Mesodermal cell (in vitro differentiated cells): ENCODE results near the gene TRIM67.

Source experiments
- H3K27ac ChIP-seq: 2 replicates; pipeline ENCODE4 v1.7.0; 2013; ENCODE audit warnings: mild to moderate bottlenecking, low read depth, low read length, moderate library complexity; ENCODE audit not compliant: severe bottlenecking
- H3K36me3 ChIP-seq: 2 replicates; pipeline ENCODE4 v1.7.1; 2013; ENCODE audit warnings: mild to moderate bottlenecking, low read length, moderate library complexity; ENCODE audit not compliant: control insufficient read depth, insufficient read depth
- H3K4me1 ChIP-seq: one replicate; pipeline ENCODE4 v1.7.1; 2013; ENCODE audit warnings: mild to moderate bottlenecking, low read length; ENCODE audit not compliant: insufficient read depth, control insufficient read depth, poor library complexity, severe bottlenecking
- H3K4me3 ChIP-seq: 2 replicates; pipeline ENCODE4 v1.7.0; 2013; ENCODE audit warnings: low read length, control low read depth, mild to moderate bottlenecking; ENCODE audit not compliant: insufficient read depth, poor library complexity, severe bottlenecking; ENCODE audit errors: extremely low read depth
- H3K9me3 ChIP-seq: 2 replicates; pipeline ENCODE4 v1.7.1; 2013; ENCODE audit warnings: mild to moderate bottlenecking, low read length, moderate library complexity; ENCODE audit not compliant: control insufficient read depth
- WGBS, 2 experiments: methylation state at CpG; one replicate each; pipeline ENCODE4 v1.1.5; 2013; ENCODE audit warnings: missing lambda C conversion rate in 2 of 2; ENCODE audit not compliant: insufficient coverage in 2 of 2; 5-methylcytosine and 5-hydroxymethylcytosine counted together

The TRIM67 gene

GRCh38 chr1:231170875-231171274, 9.0 kb downstream of the TRIM67 start:
- no peak overlapping the region for H3K4me3 ChIP-seq
- peaks cover 6% of the 10 kb centered on the region for H3K4me1 ChIP-seq
- no peaks in the 10 kb centered on the region for H3K36me3 ChIP-seq
- H3K9me3 ChIP-seq, result no peaks in the 10 kb centered on the region
- 100% methylated on average over 1 of the region's 1 CpG for WGBS, 2 experiments
- no peak overlapping the region for H3K27ac ChIP-seq

GRCh38 chr1:231171623-231172197, 9.9 kb downstream of the TRIM67 start:
- Histone ChIP-seq H3K27ac (peak overlapping the region; percentile 4), H3K36me3 (no peaks in the 10 kb centered on the region), H3K4me1 (peaks cover 6% of the 10 kb centered on the region), H3K4me3 (no peak overlapping the region), H3K9me3 (no peaks in the 10 kb centered on the region)
- WGBS, 2 experiments, result 89 to 97% methylated on average over 2 of the region's 6 CpGs

- Histone ChIP-seq H3K9me3 (no peaks in the 10 kb centered on the region), H3K4me1 (peaks cover 6% of the 10 kb centered on the region), H3K36me3 (no peaks in the 10 kb centered on the region), H3K27ac (no peak overlapping the region), H3K4me3 (no peak overlapping the region)
- WGBS, 2 experiments, result 80 to 85% methylated on average over 2 of the region's 3 CpGs
Observed at GRCh38 chr1:231172411-231172810, 10.6 kb downstream of the TRIM67 start.

- H3K9me3 ChIP-seq, result peaks cover 6% of the 10 kb centered on the region
- H3K27ac ChIP-seq, result no peak overlapping the region
- H3K4me3 ChIP-seq, result no peak overlapping the region
- H3K4me1 ChIP-seq, result peaks cover 5% of the 10 kb centered on the region
- WGBS, 2 experiments, result 14 to 33% methylated on average over 1 of the region's 1 CpG
- no peaks in the 10 kb centered on the region for H3K36me3 ChIP-seq
Observed at GRCh38 chr1:231176421-231176820, 14.6 kb downstream of the TRIM67 start.

- H3K4me3 ChIP-seq, result no peak overlapping the region
- 83 to 90% methylated on average over 4 of the region's 5 CpGs for WGBS, 2 experiments
- no peaks in the 10 kb centered on the region for H3K4me1 ChIP-seq
- no peaks in the 10 kb centered on the region for H3K36me3 ChIP-seq
- no peak overlapping the region for H3K27ac ChIP-seq
- H3K9me3 ChIP-seq, result peaks cover 6% of the 10 kb centered on the region
Observed at GRCh38 chr1:231177226-231177625, 15.4 kb downstream of the TRIM67 start.

GRCh38 chr1:231177936-231178335, 16.1 kb downstream of the TRIM67 start:
- no peaks in the 10 kb centered on the region for H3K36me3 ChIP-seq
- WGBS, 2 experiments, result no CpG with 5 or more reads among the region's 1 CpG
- H3K27ac ChIP-seq, result no peak overlapping the region
- no peak overlapping the region for H3K4me3 ChIP-seq
- peaks cover 6% of the 10 kb centered on the region for H3K9me3 ChIP-seq
- H3K4me1 ChIP-seq, result no peaks in the 10 kb centered on the region

GRCh38 chr1:231178970-231179369, 17.1 kb downstream of the TRIM67 start:
- Histone ChIP-seq H3K4me3 (no peak overlapping the region), H3K36me3 (no peaks in the 10 kb centered on the region), H3K4me1 (no peaks in the 10 kb centered on the region), H3K9me3 (peaks cover 6% of the 10 kb centered on the region), H3K27ac (no peak overlapping the region)
- 96 to 100% methylated on average over 2 of the region's 2 CpGs for WGBS, 2 experiments

- Histone ChIP-seq H3K27ac (no peak overlapping the region), H3K9me3 (peaks cover 6% of the 10 kb centered on the region), H3K4me3 (no peak overlapping the region), H3K4me1 (no peaks in the 10 kb centered on the region), H3K36me3 (no peaks in the 10 kb centered on the region)
- WGBS, 2 experiments, result 83% methylated on average over 1 of the region's 1 CpG; no CpG with 5 or more reads in 1 of the 2 experiments
Observed at GRCh38 chr1:231180034-231180433, 18.2 kb downstream of the TRIM67 start.

GRCh38 chr1:231181271-231181670, 19.4 kb downstream of the TRIM67 start:
- WGBS, 2 experiments, result 83% methylated on average over 1 of the region's 3 CpGs; no CpG with 5 or more reads in 1 of the 2 experiments
- no peaks in the 10 kb centered on the region for H3K36me3 ChIP-seq
- no peaks in the 10 kb centered on the region for H3K4me1 ChIP-seq
- H3K27ac ChIP-seq, result no peak overlapping the region
- H3K4me3 ChIP-seq, result no peak overlapping the region
- H3K9me3 ChIP-seq, result peaks cover 6% of the 10 kb centered on the region

GRCh38 chr1:231182317-231182716, 20.5 kb downstream of the TRIM67 start:
- Histone ChIP-seq H3K36me3 (no peaks in the 10 kb centered on the region), H3K4me1 (no peaks in the 10 kb centered on the region), H3K4me3 (no peak overlapping the region), H3K27ac (no peak overlapping the region), H3K9me3 (peaks cover 6% of the 10 kb centered on the region)
- WGBS, 2 experiments, result 89 to 100% methylated on average over 4 to 5 of the region's 6 CpGs

GRCh38 chr1:231183639-231184590, 22.1 kb downstream of the TRIM67 start:
- Histone ChIP-seq H3K9me3 (peaks cover 6% of the 10 kb centered on the region), H3K36me3 (no peaks in the 10 kb centered on the region), H3K27ac (no peak overlapping the region), H3K4me1 (no peaks in the 10 kb centered on the region), H3K4me3 (no peak overlapping the region)
- WGBS, 2 experiments, result 58 to 85% methylated on average over 9 to 12 of the region's 13 CpGs
